ENCODE results near the gene ZDHHC3.

The ZDHHC3 gene

DNA sequence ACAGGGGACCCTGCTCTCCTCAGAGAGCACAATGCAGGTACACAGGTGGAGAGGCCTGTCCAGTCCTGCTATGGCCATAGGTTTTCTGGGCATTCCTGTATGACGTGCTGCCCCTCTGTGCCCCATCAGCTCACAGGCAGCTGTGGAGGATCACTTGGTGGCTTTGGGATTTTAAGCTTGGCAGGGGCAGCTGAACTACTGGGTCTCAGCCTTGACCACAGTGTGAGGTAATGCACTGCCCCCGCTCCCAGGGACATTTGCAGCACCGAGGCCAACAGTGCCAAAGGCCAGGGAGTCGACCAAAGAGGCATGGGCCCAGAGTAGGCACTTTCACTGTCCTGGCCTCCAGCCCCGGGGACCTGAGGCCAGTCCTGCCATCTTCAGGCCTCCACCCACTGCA lies 46.2 kb downstream of the ZDHHC3 start:
- no peak for DNase-seq (ENCODE audit: low read depth)
- H3K4me3 ChIP-seq (ENCODE audit: low read length), result no peak overlapping the region
- TF ChIP-seq CTCF (conservative IDR thresholded peaks at IDR 0.05; ENCODE audit: low read length), result no peak

GRCh38 chr3:44927371-44927770 lies 48.6 kb downstream of the ZDHHC3 start:
- H3K4me3 ChIP-seq (ENCODE audit: low read length), result no peak overlapping the region
- no peak for TF ChIP-seq CTCF (conservative IDR thresholded peaks at IDR 0.05; ENCODE audit: low read length)
- no peak for DNase-seq (ENCODE audit: low read depth)

GRCh38 chr3:44926921-44927320 lies 49.1 kb downstream of the ZDHHC3 start:
- no peak for DNase-seq (ENCODE audit: low read depth)
- TF ChIP-seq CTCF (conservative IDR thresholded peaks at IDR 0.05; ENCODE audit: low read length), result no peak
- H3K4me3 ChIP-seq (ENCODE audit: low read length), result no peak overlapping the region

DNA sequence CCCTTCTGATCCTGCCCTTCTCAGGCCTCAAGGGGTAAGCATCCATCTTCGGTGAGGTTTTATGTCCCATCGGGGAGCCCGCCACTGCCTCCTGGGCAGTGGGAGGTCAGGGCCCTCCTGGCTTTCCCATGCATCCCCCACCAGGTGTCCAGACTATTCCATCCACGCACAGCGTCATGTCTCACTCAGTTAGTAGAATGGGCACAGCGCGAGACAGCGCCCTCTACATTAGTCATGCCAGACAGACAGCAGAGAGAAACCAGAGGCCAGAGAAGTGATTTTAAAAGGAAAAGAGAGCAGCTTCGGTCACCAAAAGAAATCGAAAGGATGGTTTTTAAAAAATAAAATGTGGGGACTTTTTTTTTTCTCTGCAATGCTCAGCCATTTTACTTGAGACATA lies 49.8 kb downstream of the ZDHHC3 start:
- TF ChIP-seq CTCF (conservative IDR thresholded peaks at IDR 0.05; ENCODE audit: low read length), result no peak
- H3K4me3 ChIP-seq (ENCODE audit: low read length), result no peak overlapping the region
- no peak for DNase-seq (ENCODE audit: low read depth)

DNA sequence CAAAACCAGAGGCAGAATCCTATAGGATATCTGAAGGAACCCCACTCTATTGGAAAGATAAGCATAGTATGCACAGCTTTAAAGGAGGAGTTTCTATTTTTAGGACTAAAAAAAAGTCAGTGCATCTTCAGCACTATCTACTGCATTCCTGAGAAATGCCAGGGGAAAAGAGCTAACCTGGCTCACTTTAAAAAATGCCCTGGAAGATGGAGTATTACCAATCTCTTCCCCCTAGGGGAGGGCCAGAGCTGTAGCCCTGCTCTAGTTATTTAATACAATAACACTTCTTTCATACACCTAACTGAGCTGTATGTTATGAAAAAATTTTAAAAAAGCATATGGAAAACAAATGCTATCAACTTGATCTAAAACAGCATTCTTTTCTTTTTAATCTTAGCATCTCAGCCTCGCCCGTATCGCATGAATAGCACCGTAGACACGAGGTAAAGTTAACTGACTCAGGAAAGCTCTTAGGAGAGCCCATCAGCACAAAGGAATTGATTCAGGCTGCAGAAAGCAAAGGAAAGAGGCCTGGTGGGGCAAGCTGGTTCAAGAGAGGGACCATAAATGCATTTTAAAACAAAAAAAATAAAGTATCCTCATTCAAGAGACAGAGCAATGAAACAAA lies 51.4 kb downstream of the ZDHHC3 start:
- no peak overlapping the region for H3K4me3 ChIP-seq (ENCODE audit: low read length)

GRCh38 chr3:44923632-44924456 lies 52.1 kb downstream of the ZDHHC3 start:
- no peak for TF ChIP-seq CTCF (conservative IDR thresholded peaks at IDR 0.05; ENCODE audit: low read length)
- H3K4me3 ChIP-seq (ENCODE audit: low read length), result no peak overlapping the region
- peak; percentile 70 for DNase-seq (ENCODE audit: low read depth)

More for the DNA sequence above, 51.4 kb downstream of the ZDHHC3 start:
- no peak for TF ChIP-seq CTCF (conservative IDR thresholded peaks at IDR 0.05; ENCODE audit: low read length)
- no peak for DNase-seq (ENCODE audit: low read depth)

DNA sequence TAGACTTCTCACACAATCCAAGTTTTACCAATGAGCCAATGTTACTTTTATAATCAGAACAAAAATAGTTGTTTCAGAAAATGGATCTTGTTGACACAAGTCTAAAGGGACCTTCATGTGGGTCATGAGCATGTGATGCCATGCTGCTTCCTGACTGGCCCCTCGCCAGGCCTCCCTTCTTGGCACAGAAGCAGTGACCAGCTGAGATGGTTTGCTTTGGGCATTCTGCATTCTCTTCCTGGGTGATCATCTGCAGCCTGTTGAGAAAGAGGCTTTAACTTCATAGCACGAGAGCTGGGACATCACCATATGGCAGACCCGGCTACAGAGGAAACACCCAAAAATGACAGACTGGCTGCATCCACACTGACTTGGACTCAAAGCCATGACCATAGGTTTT lies 55.9 kb downstream of the ZDHHC3 start:
- no peak for TF ChIP-seq CTCF (conservative IDR thresholded peaks at IDR 0.05; ENCODE audit: low read length)
- no peak for DNase-seq (ENCODE audit: low read depth)
- H3K4me3 ChIP-seq (ENCODE audit: low read length), result no peak overlapping the region

Measured in AG10803 (cell line).